DMS153 treated with DMSO at 0.1 percent for 48 hours (cell line): Measurements from ENCODE around the gene ADK.
A peak's percentile ranks its signal among the peaks of the same experiment; 100 is the strongest.
"Not testable (repeated sequence)": the region's sequence is repeated elsewhere in the genome, so short reads cannot be mapped to it uniquely, and the experiment has no call there.

Experiments used
- DNase-seq: peaks from one replicate; lab custom pipeline; 2025; ENCODE audit not compliant: unreplicated experiment; lab: John Stamatoyannopoulos, UW

The ADK gene

GRCh38 chr10:74418285-74418872, 267.4 kb downstream of the ADK start:
- peak; percentile 100 for DNase-seq

- DNase-seq: peak; percentile 40
Measured at GRCh38 chr10:74419491-74419951, 268.5 kb downstream of the ADK start.

DNA sequence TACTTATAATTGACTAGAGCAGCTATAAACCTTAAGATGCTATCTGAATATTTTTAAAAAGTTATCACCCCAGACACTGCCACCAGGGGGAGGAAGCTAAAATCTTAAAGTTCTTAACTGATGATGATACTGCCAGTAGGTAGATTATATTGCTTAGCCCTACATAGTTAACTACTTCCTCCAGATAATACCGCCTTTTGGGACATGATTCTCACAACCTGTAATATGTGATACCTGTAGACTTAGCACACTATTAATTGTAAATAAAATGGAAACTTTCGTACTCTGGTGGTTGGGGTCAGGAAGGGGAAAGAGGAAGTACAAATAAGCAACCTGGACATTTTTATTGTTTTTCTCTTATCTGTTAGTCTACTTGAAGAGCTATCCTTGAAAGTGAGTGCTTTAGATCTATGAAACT, 268.9 kb downstream of the ADK start:
- no peak for DNase-seq

GRCh38 chr10:74424565-74424964, 273.5 kb downstream of the ADK start:
- no peak for DNase-seq

DNA sequence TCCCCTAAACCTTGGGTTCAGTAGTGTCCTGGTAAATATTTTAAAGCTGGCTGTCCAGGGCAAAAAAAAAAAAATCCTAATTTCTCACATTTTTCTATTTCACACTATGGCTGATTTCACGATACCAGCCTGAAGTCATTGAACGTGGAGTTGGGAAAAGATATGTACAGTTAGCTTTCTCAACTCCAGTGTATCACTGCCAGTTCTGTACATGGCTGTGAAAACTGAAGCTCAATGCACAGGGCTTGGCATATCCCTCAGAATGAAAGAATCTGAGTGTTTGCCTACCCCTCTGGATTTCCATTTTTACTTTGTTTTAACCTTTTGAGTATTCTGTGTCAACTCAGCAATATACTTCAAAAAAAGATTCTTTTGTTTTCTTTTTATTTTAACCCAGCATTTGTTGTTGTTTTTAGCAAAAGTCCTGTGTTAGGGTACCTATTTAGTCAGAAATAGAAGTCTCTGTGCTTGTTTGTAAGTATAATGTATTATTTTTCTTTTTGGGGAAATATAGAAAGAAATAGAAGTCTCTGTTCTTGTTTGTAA, 274.5 kb downstream of the ADK start:
- no peak for DNase-seq

- DNase-seq: no peak
Measured at GRCh38 chr10:74431816-74432215, 280.8 kb downstream of the ADK start.

- DNase-seq: no peak
Measured at GRCh38 chr10:74432841-74433594, 282.0 kb downstream of the ADK start.

DNA sequence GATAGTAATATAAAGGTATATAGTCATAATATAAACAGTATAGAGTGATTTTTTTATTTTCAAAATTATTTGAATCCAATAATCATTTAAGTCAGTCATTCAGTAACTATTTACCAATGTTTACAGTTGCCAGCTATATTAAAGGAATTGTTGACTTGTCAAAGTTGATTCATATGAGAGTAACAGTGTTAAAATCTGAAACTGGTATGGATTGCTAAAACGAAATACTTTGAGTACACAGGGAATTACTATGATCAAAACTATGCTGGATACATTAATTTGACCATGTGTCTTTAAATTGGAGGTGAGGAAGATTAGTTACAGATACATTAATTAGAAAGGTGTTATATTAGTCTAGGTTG, 282.6 kb downstream of the ADK start:
- no peak for DNase-seq

DNA sequence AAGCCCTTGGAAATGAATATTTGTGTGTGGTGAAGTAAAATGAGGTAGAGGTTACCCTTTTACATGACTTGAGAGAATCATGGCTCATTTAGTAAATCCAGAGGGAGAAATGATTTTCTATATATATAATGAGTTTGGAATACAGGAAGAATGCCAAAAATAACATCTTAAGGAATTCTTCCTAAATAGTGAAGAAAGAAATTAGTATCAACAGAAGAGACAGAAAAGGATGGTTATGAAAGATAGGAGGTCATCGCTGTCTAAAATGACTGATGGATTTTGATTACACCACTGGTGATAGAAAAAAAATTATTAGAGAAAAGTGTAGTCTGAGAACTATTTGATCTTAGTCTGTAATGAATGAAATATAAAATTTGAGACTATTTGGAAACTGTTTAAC, 283.0 kb downstream of the ADK start:
- no peak for DNase-seq

DNA sequence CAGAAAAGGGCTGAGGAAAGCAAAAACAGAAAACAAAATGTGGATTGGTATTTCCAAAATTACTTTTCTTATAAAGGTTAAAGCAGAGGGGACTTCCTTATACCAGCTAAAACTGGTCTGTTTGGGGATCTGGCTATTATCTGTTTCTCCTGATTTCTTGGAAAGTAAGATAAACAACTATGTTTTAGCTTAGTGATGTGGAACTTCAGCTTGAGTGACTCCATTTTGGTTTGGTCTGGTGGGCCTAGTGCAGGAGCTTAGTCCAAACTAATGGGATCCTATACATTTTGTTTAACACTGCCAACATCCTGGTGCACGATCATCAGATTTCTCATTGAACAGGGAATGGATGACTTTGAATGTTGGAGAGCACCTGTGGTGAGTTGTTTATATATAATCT, 283.5 kb downstream of the ADK start:
- no peak for DNase-seq

DNA sequence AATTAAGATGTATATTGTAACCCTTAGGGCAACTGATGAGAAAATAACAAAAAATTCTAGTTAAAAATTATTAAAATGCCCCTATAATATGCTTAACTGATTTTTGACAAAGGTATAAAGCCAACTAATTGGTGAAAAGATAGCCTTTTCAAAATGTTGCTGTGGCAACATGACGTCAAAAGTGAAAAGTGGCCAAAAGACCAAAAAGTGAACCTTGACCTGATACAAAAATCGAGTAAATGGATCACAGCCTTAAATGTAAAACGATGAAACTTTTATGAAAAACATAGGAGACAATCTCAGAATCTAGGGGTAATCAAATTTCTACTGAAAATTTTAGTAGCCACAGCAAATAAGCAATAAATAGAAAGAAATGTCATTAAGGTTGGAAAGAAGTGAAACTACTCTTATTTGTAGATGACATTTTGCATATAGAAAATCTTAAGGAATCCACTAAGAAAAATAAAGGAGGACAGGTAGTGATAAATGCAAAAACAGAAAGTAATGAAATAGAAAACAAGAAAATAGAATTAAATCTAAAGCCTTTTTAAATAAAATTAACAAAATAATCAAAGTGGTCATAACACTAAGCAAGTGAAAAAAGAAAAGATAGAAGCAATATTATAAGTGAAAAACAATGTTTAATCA, 285.6 kb downstream of the ADK start:
- DNase-seq: no peak

GRCh38 chr10:74437822-74438221, 286.8 kb downstream of the ADK start:
- DNase-seq: no peak

DNA sequence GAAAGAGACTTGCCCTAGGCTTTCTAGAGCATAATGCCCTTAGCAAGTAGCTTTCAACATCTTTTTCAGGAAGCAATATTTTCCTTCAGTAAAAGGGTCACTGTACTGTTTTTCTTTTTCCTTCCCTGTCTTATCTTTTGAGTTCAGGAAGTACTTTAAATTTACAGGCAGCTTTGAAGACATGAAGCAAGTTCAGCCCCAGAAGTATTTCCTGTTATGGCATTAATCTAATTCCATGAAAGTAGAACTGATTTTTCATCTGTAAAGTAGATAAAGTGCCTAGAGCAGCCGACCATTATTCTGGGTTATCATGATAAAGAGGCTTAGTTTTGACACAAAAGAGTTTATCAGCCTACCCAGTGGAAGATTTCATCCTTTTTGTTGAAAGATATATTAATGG, 288.2 kb downstream of the ADK start:
- DNase-seq: no peak

DNA sequence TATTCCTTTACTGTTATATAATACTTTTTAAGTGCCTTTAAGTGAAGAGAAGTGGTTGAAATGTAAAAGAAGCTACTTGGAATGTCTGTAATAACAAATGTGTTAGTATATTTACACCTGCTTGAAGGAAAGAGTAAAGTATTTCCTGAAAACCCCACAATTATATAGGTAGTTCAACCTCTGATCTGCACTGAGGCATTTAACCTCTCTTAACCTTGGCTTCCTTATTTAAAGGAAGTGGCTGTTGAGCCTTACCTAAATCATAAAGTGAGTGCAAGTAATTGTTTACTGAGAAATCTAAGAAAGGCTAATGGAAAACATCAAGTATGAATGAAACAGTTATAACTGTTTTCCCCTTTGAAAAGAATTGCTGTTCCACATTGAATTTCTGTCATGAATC, 294.5 kb downstream of the ADK start:
- DNase-seq: no peak

DNA sequence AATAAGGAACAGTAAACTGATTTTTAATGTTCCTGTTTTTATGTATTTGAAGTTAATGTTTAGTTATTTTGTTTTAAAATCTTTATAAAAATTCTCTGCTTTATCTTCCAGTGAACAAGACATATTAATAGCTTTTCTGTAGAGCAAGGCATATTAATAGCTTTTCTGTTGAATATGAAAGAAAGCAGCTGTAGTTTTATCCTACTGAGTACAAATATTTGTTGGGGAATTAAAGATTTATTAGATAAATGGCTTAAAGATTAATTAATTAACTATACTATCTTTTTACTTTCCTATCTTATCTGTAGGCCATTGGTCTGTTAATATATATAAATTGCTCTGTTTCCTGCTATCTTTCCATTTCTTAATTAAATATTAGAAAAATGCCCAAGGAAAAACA, 299.6 kb downstream of the ADK start:
- DNase-seq: no peak

GRCh38 chr10:74451127-74451829, 300.3 kb downstream of the ADK start:
- DNase-seq: no peak

DNA sequence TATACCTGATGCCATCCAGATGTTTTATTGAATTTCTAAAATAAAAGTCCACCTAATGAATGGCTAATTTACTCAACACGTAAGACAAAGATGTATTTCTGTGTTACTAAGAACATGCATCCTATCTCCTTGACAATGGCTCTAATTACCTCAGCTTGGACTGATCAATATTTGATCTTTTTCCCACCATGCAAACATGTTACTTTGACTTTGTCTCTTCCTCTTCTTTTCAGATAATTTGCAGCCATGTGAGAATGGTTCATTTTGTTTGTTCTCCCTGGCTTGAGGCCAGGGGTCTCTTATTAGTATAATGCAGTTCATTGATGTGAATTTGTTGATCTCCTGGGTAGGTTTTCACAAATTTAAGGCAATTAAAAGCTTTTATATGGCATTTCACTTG, 302.1 kb downstream of the ADK start:
- peak; percentile 17 for DNase-seq

DNA sequence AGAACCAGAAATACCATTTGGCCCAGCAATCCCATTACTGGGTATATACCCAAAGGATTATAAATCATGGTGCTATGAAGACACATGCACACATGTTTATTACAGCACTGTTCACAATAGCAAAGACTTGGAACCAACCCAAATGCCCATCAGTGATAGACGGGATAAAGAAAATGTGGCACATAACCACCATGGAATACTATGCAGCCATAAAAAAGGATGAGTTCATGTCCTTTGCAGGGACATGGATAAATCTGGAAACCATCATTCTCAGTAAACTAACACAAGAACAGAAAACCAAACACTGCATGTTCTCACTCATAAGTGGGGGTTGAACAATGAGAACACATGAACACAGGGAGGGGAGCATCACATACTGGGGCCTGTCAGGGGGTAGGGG, 306.5 kb downstream of the ADK start:
- not testable (repeated sequence) for DNase-seq

- DNase-seq: no peak
Measured at GRCh38 chr10:74460812-74461211, 309.8 kb downstream of the ADK start.

- no peak for DNase-seq
Measured at GRCh38 chr10:74474022-74474713, 323.1 kb downstream of the ADK start.

DNA sequence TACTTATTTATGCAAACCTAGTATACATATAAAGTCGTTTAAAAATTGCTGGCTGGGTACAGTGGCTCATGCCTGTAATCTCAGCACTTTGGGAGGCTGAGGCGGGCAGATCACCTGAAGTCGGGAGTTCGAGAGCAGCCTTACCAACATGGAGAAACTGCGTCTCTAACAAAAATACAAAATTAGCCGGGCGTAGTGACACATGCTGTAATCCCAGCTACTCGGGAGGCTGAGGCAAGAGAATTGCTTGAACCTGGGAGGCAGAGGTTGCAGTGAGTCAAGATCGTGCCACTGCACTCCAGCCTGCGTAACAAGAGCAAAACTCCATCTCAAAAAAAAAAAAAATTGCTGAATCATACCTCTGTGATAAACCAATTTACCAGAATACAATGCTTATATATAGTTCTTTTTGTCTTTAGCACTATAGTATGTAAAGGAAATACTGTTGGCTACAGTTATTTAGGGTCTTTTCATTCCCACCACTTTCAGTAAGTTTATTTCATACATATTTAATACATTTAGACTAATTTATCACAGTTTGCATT, 325.2 kb downstream of the ADK start:
- DNase-seq: not testable (repeated sequence)
